ENCODE measurements around the gene HCFC1.

The HCFC1 gene

GRCh38 chrX:153973127-153974002 lies 1.7 kb upstream of the HCFC1 start:
- peak overlapping the region; percentile 72 for H3K4me3 ChIP-seq (ENCODE audit: low read depth, low read length)
- TF ChIP-seq CTCF (IDR thresholded peaks at IDR 0.05; ENCODE audit: insufficient read depth, low read depth, low read length, missing control alignments) = no peak
- DNase-seq (ENCODE audit: low read depth) = no peak

GRCh38 chrX:153972368-153973126 lies 929 bp upstream of the HCFC1 start, which contains the start of gene TMEM187:
Gene TMEM187 (plus strand): TSS chrX:153972754. CDS start chrX:153982063, 9,309 bp downstream.
- no peak for TF ChIP-seq CTCF (IDR thresholded peaks at IDR 0.05; ENCODE audit: insufficient read depth, low read depth, low read length, missing control alignments)

GRCh38 chrX:153971124-153971449 lies 531 bp downstream of the HCFC1 start:
- DNase-seq (ENCODE audit: low read depth) = peak; percentile 93
- TF ChIP-seq CTCF (IDR thresholded peaks at IDR 0.05; ENCODE audit: insufficient read depth, low read depth, low read length, missing control alignments) = no peak
- H3K4me3 ChIP-seq (ENCODE audit: low read depth, low read length) = peak overlapping the region; percentile 92

More at GRCh38 chrX:153972368-153973126, 929 bp upstream of the HCFC1 start, which contains the start of gene TMEM187:
- peak within 1 kb of the TSS; percentile 92 for H3K4me3 ChIP-seq (ENCODE audit: low read depth, low read length)
- peak; percentile 95 for DNase-seq (ENCODE audit: low read depth)

- DNase-seq (ENCODE audit: low read depth) = peak; percentile 38
- TF ChIP-seq CTCF (IDR thresholded peaks at IDR 0.05; ENCODE audit: insufficient read depth, low read depth, low read length, missing control alignments) = no peak
- H3K4me3 ChIP-seq (ENCODE audit: low read depth, low read length) = peak overlapping the region; percentile 92
Measured at GRCh38 chrX:153970357-153971123, 1.1 kb downstream of the HCFC1 start.

- DNase-seq (ENCODE audit: low read depth) = no peak
- no peak for TF ChIP-seq CTCF (IDR thresholded peaks at IDR 0.05; ENCODE audit: insufficient read depth, low read depth, low read length, missing control alignments)
Measured at GRCh38 chrX:153969904-153970356, 1.7 kb downstream of the HCFC1 start.

GRCh38 chrX:153969125-153969903 lies 2.3 kb downstream of the HCFC1 start:
- TF ChIP-seq CTCF (IDR thresholded peaks at IDR 0.05; ENCODE audit: insufficient read depth, low read depth, low read length, missing control alignments) = no peak
- peak overlapping the region; percentile 92 for H3K4me3 ChIP-seq (ENCODE audit: low read depth, low read length)
- no peak for DNase-seq (ENCODE audit: low read depth)

More at GRCh38 chrX:153969904-153970356, 1.7 kb downstream of the HCFC1 start:
- peak overlapping the region; percentile 92 for H3K4me3 ChIP-seq (ENCODE audit: low read depth, low read length)

Data from GM12865 (cell line).